HL-60 (cell line): ENCODE results near the gene RIPK4.

Source experiments
- DNase-seq, 2 experiments: peaks; one replicate each; pipeline ENCODE4 v3.0.0-alpha.2; 2010 to 2020; ENCODE audit warnings: low read depth in 1 of 2, low spot score in 1 of 2
- H3K27ac ChIP-seq: fragments of 250-450 bp; sonication (Bioruptor Pico); replicated peaks from 2 replicates; pipeline ENCODE4 v1.5.1; 2020; ENCODE audit warnings: mild to moderate bottlenecking, moderate library complexity
- H3K27me3 ChIP-seq: fragments of 250-450 bp; sonication (Bioruptor Pico); 2 replicates; pipeline ENCODE4 v1.5.1; 2021; ENCODE audit warnings: mild to moderate bottlenecking, moderate library complexity; ENCODE audit not compliant: insufficient read depth, poor library complexity, severe bottlenecking
- H3K4me3 ChIP-seq: replicated peaks from 2 replicates; pipeline ENCODE4 v1.5.1; 2011; ENCODE audit warnings: mild to moderate bottlenecking, control low read depth, low read length; ENCODE audit not compliant: insufficient read depth
- CTCF ChIP-seq: IDR thresholded peaks from one replicate; pipeline ENCODE4 v1.5.1; 2011; ENCODE audit warnings: low read length, control low read depth, inconsistent platforms; ENCODE audit not compliant: insufficient read depth
- GABPA ChIP-seq: IDR thresholded peaks from 2 replicates; pipeline ENCODE4 v1.6.1; 2012; ENCODE audit warnings: low read depth
- POLR2AphosphoS5 ChIP-seq: IDR thresholded peaks from 2 replicates; pipeline ENCODE4 v1.6.1; 2012; ENCODE audit warnings: low read depth
- REST ChIP-seq: IDR thresholded peaks from 2 replicates; pipeline ENCODE4 v1.6.1; 2012; ENCODE audit warnings: low read depth; ENCODE audit not compliant: insufficient replicate concordance
- SPI1 ChIP-seq: IDR thresholded peaks from 2 replicates; pipeline ENCODE4 v1.6.1; 2012; ENCODE audit warnings: low read depth, mild to moderate bottlenecking, borderline replicate concordance

RIPK4 gene

GRCh38 chr21:41709965-41710822, 56.7 kb downstream of the RIPK4 start:
- Histone ChIP-seq H3K4me3 (no peak overlapping the region), H3K27ac (no peak overlapping the region), H3K27me3 (no peaks in the 10 kb centered on the region)
- no peak for TF ChIP-seq REST
- no peak for TF ChIP-seq CTCF
- no peak for TF ChIP-seq GABPA
- TF ChIP-seq SPI1: no peak
- no peak for DNase-seq

GRCh38 chr21:41709166-41709565, 57.7 kb downstream of the RIPK4 start:
- no peak for DNase-seq
- Histone ChIP-seq H3K27ac (no peak overlapping the region), H3K27me3 (no peaks in the 10 kb centered on the region), H3K4me3 (no peak overlapping the region)
- TF ChIP-seq CTCF (no peak), GABPA (no peak), REST (no peak), SPI1 (no peak), POLR2AphosphoS5 (no peak)

- Histone ChIP-seq H3K27me3 (no peaks in the 10 kb centered on the region), H3K27ac (no peak overlapping the region)
- no peak for TF ChIP-seq GABPA
- TF ChIP-seq REST: no peak
- no peak for TF ChIP-seq POLR2AphosphoS5
- no peak for TF ChIP-seq SPI1
- no peak for TF ChIP-seq CTCF
Measured at GRCh38 chr21:41707960-41708330, 58.9 kb downstream of the RIPK4 start.

More at GRCh38 chr21:41707960-41708330, 58.9 kb downstream of the RIPK4 start:
- H3K4me3 ChIP-seq: no peak overlapping the region
- DNase-seq: no peak
